ENCODE results near the gene LLCFC1. TPM values are rescaled to one million over a fixed set of nuclear protein-coding genes. Genes with fewer than 3 reads are reported as not detected.

The LLCFC1 gene
- total RNA-seq, 2 experiments from 2014 or later, result not detected

- no peak for DNase-seq
- Mint-ChIP-seq H3K27ac (no peak overlapping the region), H3K27me3 (no peaks in the 10 kb centered on the region), H3K9me3 (no peaks in the 10 kb centered on the region), H3K36me3 (no peaks in the 10 kb centered on the region), H3K4me3 (no peak overlapping the region), H3K4me1 (no peaks in the 10 kb centered on the region)
Observed at GRCh38 chr7:142925413-142925812, 13.9 kb upstream of the LLCFC1 start.

- Mint-ChIP-seq H3K27ac (no peak overlapping the region), H3K4me1 (no peaks in the 10 kb centered on the region), H3K9me3 (no peaks in the 10 kb centered on the region), H3K27me3 (no peaks in the 10 kb centered on the region), H3K4me3 (no peak overlapping the region), H3K36me3 (no peaks in the 10 kb centered on the region)
- no peak for DNase-seq
Observed at GRCh38 chr7:142927085-142927745, 12.1 kb upstream of the LLCFC1 start.

- Mint-ChIP-seq H3K27ac (no peak overlapping the region), H3K27me3 (no peaks in the 10 kb centered on the region), H3K4me1 (no peaks in the 10 kb centered on the region), H3K4me3 (no peak overlapping the region), H3K9me3 (no peaks in the 10 kb centered on the region), H3K36me3 (no peaks in the 10 kb centered on the region)
- no peak for DNase-seq
Observed at GRCh38 chr7:142927949-142928348, 11.3 kb upstream of the LLCFC1 start.

GRCh38 chr7:142930126-142930730 lies 9.1 kb upstream of the LLCFC1 start:
- Mint-ChIP-seq H3K4me3 (no peak overlapping the region), H3K27me3 (no peaks in the 10 kb centered on the region), H3K4me1 (no peaks in the 10 kb centered on the region), H3K36me3 (no peaks in the 10 kb centered on the region), H3K9me3 (no peaks in the 10 kb centered on the region), H3K27ac (no peak overlapping the region)
- no peak for DNase-seq

GRCh38 chr7:142932386-142933091 lies 6.7 kb upstream of the LLCFC1 start:
- H3K9me3 Mint-ChIP-seq, result no peaks in the 10 kb centered on the region
- H3K36me3 Mint-ChIP-seq, result no peaks in the 10 kb centered on the region
- H3K4me1 Mint-ChIP-seq, result no peaks in the 10 kb centered on the region
- DNase-seq, result no peak
- H3K4me3 Mint-ChIP-seq, result no peak overlapping the region
- H3K27ac Mint-ChIP-seq, result no peak overlapping the region
- no peaks in the 10 kb centered on the region for H3K27me3 Mint-ChIP-seq

- Mint-ChIP-seq H3K27ac (no peak overlapping the region), H3K9me3 (no peaks in the 10 kb centered on the region), H3K4me3 (no peak overlapping the region), H3K27me3 (no peaks in the 10 kb centered on the region), H3K36me3 (no peaks in the 10 kb centered on the region), H3K4me1 (no peaks in the 10 kb centered on the region)
- no peak for DNase-seq
Observed at GRCh38 chr7:142933092-142933475, 6.2 kb upstream of the LLCFC1 start.

- Mint-ChIP-seq H3K9me3 (no peaks in the 10 kb centered on the region), H3K27me3 (no peaks in the 10 kb centered on the region), H3K36me3 (no peaks in the 10 kb centered on the region), H3K4me3 (no peak within 1 kb of the TSS), H3K4me1 (no peaks in the 10 kb centered on the region), H3K27ac (no peak within 1 kb of the TSS)
- no peak for DNase-seq
Observed at GRCh38 chr7:142933624-142934023, 5.7 kb upstream of the LLCFC1 start, which contains the start of gene TRPV5. Gene TRPV5 (minus strand): TSS chr7:142933746. CDS start chr7:142933459, 287 bp downstream.

GRCh38 chr7:142934056-142934455 lies 5.2 kb upstream of the LLCFC1 start:
- no peaks in the 10 kb centered on the region for H3K4me1 Mint-ChIP-seq
- no peak overlapping the region for H3K27ac Mint-ChIP-seq
- no peaks in the 10 kb centered on the region for H3K9me3 Mint-ChIP-seq
- no peaks in the 10 kb centered on the region for H3K27me3 Mint-ChIP-seq
- no peaks in the 10 kb centered on the region for H3K36me3 Mint-ChIP-seq
- DNase-seq, result no peak
- no peak overlapping the region for H3K4me3 Mint-ChIP-seq

- H3K27me3 Mint-ChIP-seq, result no peaks in the 10 kb centered on the region
- H3K4me3 Mint-ChIP-seq, result no peak overlapping the region
- no peak for DNase-seq
- no peaks in the 10 kb centered on the region for H3K4me1 Mint-ChIP-seq
- H3K27ac Mint-ChIP-seq, result no peak overlapping the region
- no peaks in the 10 kb centered on the region for H3K36me3 Mint-ChIP-seq
- no peaks in the 10 kb centered on the region for H3K9me3 Mint-ChIP-seq
Observed at GRCh38 chr7:142935941-142936565, 3.2 kb upstream of the LLCFC1 start.

GRCh38 chr7:142938611-142939010 lies 673 bp upstream of the LLCFC1 start:
- Mint-ChIP-seq H3K9me3 (no peaks in the 10 kb centered on the region), H3K27me3 (no peaks in the 10 kb centered on the region), H3K4me3 (no peak overlapping the region), H3K27ac (no peak overlapping the region), H3K4me1 (no peaks in the 10 kb centered on the region), H3K36me3 (no peaks in the 10 kb centered on the region)
- no peak for DNase-seq

- no peak for DNase-seq
- Mint-ChIP-seq H3K9me3 (no peaks in the 10 kb centered on the region), H3K27ac (no peak overlapping the region), H3K27me3 (no peaks in the 10 kb centered on the region), H3K4me3 (no peak overlapping the region), H3K36me3 (no peaks in the 10 kb centered on the region), H3K4me1 (no peaks in the 10 kb centered on the region)
Observed at GRCh38 chr7:142940966-142941535, 1.8 kb downstream of the LLCFC1 start.

- Mint-ChIP-seq H3K36me3 (no peaks in the 10 kb centered on the region), H3K4me3 (no peak overlapping the region), H3K27me3 (no peaks in the 10 kb centered on the region), H3K9me3 (no peaks in the 10 kb centered on the region), H3K4me1 (no peaks in the 10 kb centered on the region), H3K27ac (no peak overlapping the region)
- no peak for DNase-seq
Observed at GRCh38 chr7:142941541-142941940, 2.3 kb downstream of the LLCFC1 start.

GRCh38 chr7:142942746-142943145 lies 3.5 kb downstream of the LLCFC1 start:
- H3K27me3 Mint-ChIP-seq, result no peaks in the 10 kb centered on the region
- no peaks in the 10 kb centered on the region for H3K4me1 Mint-ChIP-seq
- no peaks in the 10 kb centered on the region for H3K9me3 Mint-ChIP-seq
- H3K27ac Mint-ChIP-seq, result no peak overlapping the region
- no peak for DNase-seq
- no peak overlapping the region for H3K4me3 Mint-ChIP-seq
- H3K36me3 Mint-ChIP-seq, result no peaks in the 10 kb centered on the region

GRCh38 chr7:142943706-142944268 lies 4.5 kb downstream of the LLCFC1 start:
- no peaks in the 10 kb centered on the region for H3K4me1 Mint-ChIP-seq
- no peaks in the 10 kb centered on the region for H3K9me3 Mint-ChIP-seq
- no peaks in the 10 kb centered on the region for H3K27me3 Mint-ChIP-seq
- H3K27ac Mint-ChIP-seq, result no peak overlapping the region
- H3K4me3 Mint-ChIP-seq, result no peak overlapping the region
- no peaks in the 10 kb centered on the region for H3K36me3 Mint-ChIP-seq
- no peak for DNase-seq

GRCh38 chr7:142945001-142945400 lies 5.7 kb downstream of the LLCFC1 start:
- Mint-ChIP-seq H3K36me3 (no peaks in the 10 kb centered on the region), H3K27me3 (no peaks in the 10 kb centered on the region)
- DNase-seq, result no peak

More at GRCh38 chr7:142945001-142945400, 5.7 kb downstream of the LLCFC1 start:
- no peak overlapping the region for H3K4me3 Mint-ChIP-seq
- H3K4me1 Mint-ChIP-seq, result no peaks in the 10 kb centered on the region
- H3K27ac Mint-ChIP-seq, result no peak overlapping the region
- H3K9me3 Mint-ChIP-seq, result no peaks in the 10 kb centered on the region

All from activated naive CD8-positive, alpha-beta T cell treated with anti-CD3 and anti-CD28 coated beads for 36 hours (primary cell).